HepG2 (cell line): ENCODE data around the gene DNAJA2. TPM values are rescaled to one million over a fixed set of nuclear protein-coding genes. Genes with fewer than 3 reads are reported as not detected.
A peak's percentile ranks its signal among the peaks of the same experiment; 100 is the strongest.

Experiments
- AGO1 ChIP-seq: fragments of 200-400 bp; formaldehyde crosslinking; IDR thresholded peaks from 2 replicates; pipeline ENCODE4 v1.6.1; 2017; ENCODE audit warnings: mild to moderate bottlenecking, low read depth, low read length, moderate library complexity; ENCODE audit not compliant: poor library complexity, severe bottlenecking
- BCL6 ChIP-seq: IDR thresholded peaks from 2 replicates; pipeline ENCODE4 v1.6.1; 2016; ENCODE audit warnings: missing genetic modification reagents, missing compliant biosample characterization
- EHMT2 ChIP-seq: fragments of 200-600 bp; sonication (generic); IDR thresholded peaks from 2 replicates; pipeline ENCODE4 v1.7.0; 2017; ENCODE audit warnings: antibody characterized with exemption, low read depth, low read length, borderline replicate concordance
- EZH2 ChIP-seq: conservative IDR thresholded peaks from 2 replicates; pipeline ENCODE4 v1.6.1; 2012; ENCODE audit warnings: mild to moderate bottlenecking, low read depth, low read length, moderate library complexity
- FOXO1 ChIP-seq: sonication (generic); formaldehyde crosslinking; IDR thresholded peaks from 2 replicates; pipeline ENCODE4 v1.4.0; 2020; ENCODE audit warnings: missing genetic modification reagents
- IRX3 ChIP-seq: sonication (generic); formaldehyde crosslinking; IDR thresholded peaks from 2 replicates; pipeline ENCODE4 v1.8.1; 2023; ENCODE audit warnings: mild to moderate bottlenecking, low read depth, missing genetic modification reagents, borderline replicate concordance
- MAFG ChIP-seq: sonication (generic); formaldehyde crosslinking; IDR thresholded peaks from 2 replicates; pipeline ENCODE4 v1.5.1; 2020; ENCODE audit warnings: mild to moderate bottlenecking, missing genetic modification reagents
- NCOA2 ChIP-seq: sonication (generic); formaldehyde crosslinking; IDR thresholded peaks from 2 replicates; pipeline ENCODE4 v1.8.0; 2022; ENCODE audit warnings: inconsistent platforms
- NFKBIZ ChIP-seq: IDR thresholded peaks from 2 replicates; pipeline ENCODE4 v1.6.1; 2018; ENCODE audit warnings: missing genetic modification reagents, missing compliant biosample characterization
- NR2F1 ChIP-seq, 2 experiments: fragments of 450-650 bp in 1 of 2; formaldehyde crosslinking in 1 of 2; IDR thresholded peaks; 2 replicates each; pipeline versions ENCODE4 v1.5.0 to v1.6.1; 2016 to 2020; ENCODE audit warnings: mild to moderate bottlenecking in 1 of 2, missing compliant biosample characterization in 1 of 2, missing genetic modification reagents in 1 of 2, moderate library complexity in 1 of 2
- SMAD3 ChIP-seq: sonication (generic); formaldehyde crosslinking; IDR thresholded peaks from 2 replicates; pipeline ENCODE4 v1.4.0; 2020; ENCODE audit warnings: missing genetic modification reagents
- SP4 ChIP-seq: sonication (generic); formaldehyde crosslinking; IDR thresholded peaks from 2 replicates; pipeline ENCODE4 v1.8.1; 2023; ENCODE audit warnings: mild to moderate bottlenecking, missing genetic modification reagents
- SUZ12 ChIP-seq: fragments of 150-350 bp; IDR thresholded peaks from 2 replicates; pipeline ENCODE4 v1.6.1; 2014; ENCODE audit warnings: low read depth, low read length
- ZFP36 ChIP-seq: fragments of 150-350 bp; IDR thresholded peaks from 2 replicates; pipeline ENCODE4 v1.6.1; 2018; ENCODE audit warnings: borderline replicate concordance, low read length, low read depth; ENCODE audit not compliant: partially characterized antibody
- ZNF292 ChIP-seq: sonication (generic); formaldehyde crosslinking; IDR thresholded peaks from 2 replicates; pipeline ENCODE4 v1.8.1; 2022; ENCODE audit warnings: mild to moderate bottlenecking, low read depth, missing genetic modification reagents, borderline replicate concordance
- ZNF713 ChIP-seq: sonication (generic); formaldehyde crosslinking; IDR thresholded peaks from 2 replicates; pipeline ENCODE4 v1.4.0; 2020; ENCODE audit warnings: mild to moderate bottlenecking, missing genetic modification reagents
- ZNF777 ChIP-seq: sonication (generic); formaldehyde crosslinking; IDR thresholded peaks from 2 replicates; pipeline ENCODE4 v1.4.0; 2020; ENCODE audit warnings: missing genetic modification reagents
- polyA plus RNA-seq, 8 experiments: library from polyadenylated mRNA; depleted of rRNA in 3 of 8; stranded (reverse) in 7 of 8; unstranded in 1 of 8; fragments of >200 nt; fragmentation: Illumina TruSeq in 4 of 8; extraction: Trizol in 4 of 8; gene quantifications; 2 replicates each; pipeline versions ENCODE4 v1.2.1 to v1.2.3, GENCODE V29; 2011 to 2016; ENCODE audit warnings: low read depth in 4 of 8, missing spikeins in 1 of 8, mixed read lengths in 1 of 8; ENCODE audit not compliant: insufficient read depth in 1 of 8
- total RNA-seq, 5 experiments: library from RNA; depleted of rRNA; stranded (reverse); fragments of >200 nt; fragmentation: Illumina TruSeq; extraction: Trizol; gene quantifications; 2 replicates each; pipeline ENCODE4 v1.2.3, GENCODE V29; 2016; ENCODE audit warnings: low read depth in 1 of 5
- TF ChIP-seq, protein P1 (sequence below): sonication (generic); formaldehyde crosslinking; IDR thresholded peaks from 2 replicates; pipeline ENCODE4 v1.8.0; 2022; ENCODE audit warnings: missing genetic modification reagents, mild to moderate bottlenecking, moderate library complexity, borderline replicate concordance
- TF ChIP-seq, protein P2 (sequence below): sonication (generic); formaldehyde crosslinking; IDR thresholded peaks from 2 replicates; pipeline ENCODE4 v1.5.0; 2020; ENCODE audit warnings: mild to moderate bottlenecking, missing genetic modification reagents
- TF ChIP-seq, protein P3 (sequence below): sonication (generic); formaldehyde crosslinking; IDR thresholded peaks from 2 replicates; pipeline ENCODE4 v1.5.0; 2020; ENCODE audit warnings: missing genetic modification reagents

The DNAJA2 gene
- total and polyA plus RNA-seq, 2 of the 13 experiments (the other 11 are each of a cell fraction or from before 2014, with no cell fraction given), result 25.4 to 176 TPM

DNA sequence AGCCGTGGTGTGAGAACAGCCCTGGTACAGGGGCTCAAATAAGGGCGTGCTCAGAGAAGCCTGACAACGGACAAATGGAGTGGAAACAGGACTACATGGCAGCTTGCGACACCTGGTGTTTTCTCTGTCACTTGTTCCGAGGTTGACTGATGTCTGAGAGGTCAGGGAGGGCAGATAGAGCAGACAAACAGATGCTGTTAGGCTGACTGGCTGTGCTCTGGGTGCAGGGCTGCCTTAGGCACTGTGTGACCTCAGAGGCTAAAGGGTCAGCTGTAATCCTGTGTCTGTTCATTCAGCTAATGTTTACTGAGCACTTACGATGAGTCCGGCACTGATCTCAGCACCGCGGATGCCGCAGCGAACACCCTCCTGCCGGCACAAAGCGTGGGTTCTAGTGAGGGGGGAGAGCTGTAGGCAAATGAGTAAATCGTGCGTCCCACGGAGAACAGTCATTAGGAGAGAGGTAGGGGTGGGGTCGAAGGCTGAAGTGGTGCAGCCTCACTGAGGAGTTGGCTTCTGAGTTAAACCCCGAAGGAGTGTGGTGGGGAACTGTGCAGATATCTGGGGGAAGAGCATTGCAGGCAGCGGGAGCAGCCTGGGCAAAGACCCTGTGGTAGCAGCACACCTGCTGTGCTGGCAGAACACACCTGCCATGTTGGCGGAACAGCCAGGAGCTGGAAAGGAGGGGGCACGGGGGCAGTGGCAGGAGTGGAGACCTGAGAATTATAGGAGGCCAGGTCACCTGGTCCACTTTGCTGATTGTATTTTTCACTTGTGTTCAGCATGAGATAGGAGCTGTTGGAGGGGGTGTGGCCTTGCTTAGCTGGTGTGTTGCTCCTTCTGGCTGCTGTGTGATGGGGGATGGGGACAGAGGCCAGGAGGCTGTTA lies 54.3 kb downstream of the DNAJA2 start (continued):
- TF ChIP-seq ZNF292 (CRISPR knock-in tag) (peak; percentile 97; the same call in 1 of the 2 replicates), FOXO1 (CRISPR knock-in tag) (peak; percentile 96), NR2F1 (CRISPR knock-in tag; IDR thresholded peaks at IDR 0.05) (peak; percentile 92 to 98), ZNF713 (peak; percentile 90; the same call in 1 of the 2 replicates), BCL6 (CRISPR knock-in tag) (peak; percentile 87), NCOA2 (peak; percentile 77), EHMT2 (no peak), ZFP36 (no peak), IRX3 (0 out of 2 replicates have a peak, but pooled peaks have one; percentile 33), ZNF777 (CRISPR knock-in tag) (no peak), EZH2 (no peak), MAFG (CRISPR knock-in tag) (no peak), AGO1 (no peak), NFKBIZ (CRISPR knock-in tag) (peak; percentile 82; the same call in 1 of the 2 replicates), SP4 (CRISPR knock-in tag) (peak; percentile 50; the same call in 1 of the 2 replicates), SUZ12 (no peak), SMAD3 (CRISPR knock-in tag) (peak; percentile 85)
- TF ChIP-seq, protein P1, sequence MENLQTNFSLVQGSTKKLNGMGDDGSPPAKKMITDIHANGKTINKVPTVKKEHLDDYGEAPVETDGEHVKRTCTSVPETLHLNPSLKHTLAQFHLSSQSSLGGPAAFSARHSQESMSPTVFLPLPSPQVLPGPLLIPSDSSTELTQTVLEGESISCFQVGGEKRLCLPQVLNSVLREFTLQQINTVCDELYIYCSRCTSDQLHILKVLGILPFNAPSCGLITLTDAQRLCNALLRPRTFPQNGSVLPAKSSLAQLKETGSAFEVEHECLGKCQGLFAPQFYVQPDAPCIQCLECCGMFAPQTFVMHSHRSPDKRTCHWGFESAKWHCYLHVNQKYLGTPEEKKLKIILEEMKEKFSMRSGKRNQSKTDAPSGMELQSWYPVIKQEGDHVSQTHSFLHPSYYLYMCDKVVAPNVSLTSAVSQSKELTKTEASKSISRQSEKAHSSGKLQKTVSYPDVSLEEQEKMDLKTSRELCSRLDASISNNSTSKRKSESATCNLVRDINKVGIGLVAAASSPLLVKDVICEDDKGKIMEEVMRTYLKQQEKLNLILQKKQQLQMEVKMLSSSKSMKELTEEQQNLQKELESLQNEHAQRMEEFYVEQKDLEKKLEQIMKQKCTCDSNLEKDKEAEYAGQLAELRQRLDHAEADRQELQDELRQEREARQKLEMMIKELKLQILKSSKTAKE (CRISPR knock-in tag), result peak; percentile 98
- TF ChIP-seq, protein P2, sequence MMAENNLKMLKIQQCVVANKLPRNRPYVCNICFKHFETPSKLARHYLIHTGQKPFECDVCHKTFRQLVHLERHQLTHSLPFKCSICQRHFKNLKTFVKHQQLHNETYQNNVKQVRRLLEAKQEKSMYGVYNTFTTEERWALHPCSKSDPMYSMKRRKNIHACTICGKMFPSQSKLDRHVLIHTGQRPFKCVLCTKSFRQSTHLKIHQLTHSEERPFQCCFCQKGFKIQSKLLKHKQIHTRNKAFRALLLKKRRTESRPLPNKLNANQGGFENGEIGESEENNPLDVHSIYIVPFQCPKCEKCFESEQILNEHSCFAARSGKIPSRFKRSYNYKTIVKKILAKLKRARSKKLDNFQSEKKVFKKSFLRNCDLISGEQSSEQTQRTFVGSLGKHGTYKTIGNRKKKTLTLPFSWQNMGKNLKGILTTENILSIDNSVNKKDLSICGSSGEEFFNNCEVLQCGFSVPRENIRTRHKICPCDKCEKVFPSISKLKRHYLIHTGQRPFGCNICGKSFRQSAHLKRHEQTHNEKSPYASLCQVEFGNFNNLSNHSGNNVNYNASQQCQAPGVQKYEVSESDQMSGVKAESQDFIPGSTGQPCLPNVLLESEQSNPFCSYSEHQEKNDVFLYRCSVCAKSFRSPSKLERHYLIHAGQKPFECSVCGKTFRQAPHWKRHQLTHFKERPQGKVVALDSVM, result peak; percentile 71; the same call in 1 of the 2 replicates
- TF ChIP-seq, protein P3, sequence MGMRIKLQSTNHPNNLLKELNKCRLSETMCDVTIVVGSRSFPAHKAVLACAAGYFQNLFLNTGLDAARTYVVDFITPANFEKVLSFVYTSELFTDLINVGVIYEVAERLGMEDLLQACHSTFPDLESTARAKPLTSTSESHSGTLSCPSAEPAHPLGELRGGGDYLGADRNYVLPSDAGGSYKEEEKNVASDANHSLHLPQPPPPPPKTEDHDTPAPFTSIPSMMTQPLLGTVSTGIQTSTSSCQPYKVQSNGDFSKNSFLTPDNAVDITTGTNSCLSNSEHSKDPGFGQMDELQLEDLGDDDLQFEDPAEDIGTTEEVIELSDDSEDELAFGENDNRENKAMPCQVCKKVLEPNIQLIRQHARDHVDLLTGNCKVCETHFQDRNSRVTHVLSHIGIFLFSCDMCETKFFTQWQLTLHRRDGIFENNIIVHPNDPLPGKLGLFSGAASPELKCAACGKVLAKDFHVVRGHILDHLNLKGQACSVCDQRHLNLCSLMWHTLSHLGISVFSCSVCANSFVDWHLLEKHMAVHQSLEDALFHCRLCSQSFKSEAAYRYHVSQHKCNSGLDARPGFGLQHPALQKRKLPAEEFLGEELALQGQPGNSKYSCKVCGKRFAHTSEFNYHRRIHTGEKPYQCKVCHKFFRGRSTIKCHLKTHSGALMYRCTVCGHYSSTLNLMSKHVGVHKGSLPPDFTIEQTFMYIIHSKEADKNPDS (CRISPR knock-in tag), result 0 out of 2 replicates have a peak, but pooled peaks have one; percentile 46
